OCI-LY1 (cell line): ENCODE measurements around the gene ESF1.

Experiments
- EZH2 ChIP-seq: fragments of 200-600 bp; sonication (generic), shearing (Covaris generic); IDR thresholded peaks from 2 replicates; pipeline ENCODE4 v1.8.0; 2017; ENCODE audit warnings: borderline replicate concordance, mixed run types, mild to moderate bottlenecking, antibody characterized with exemption, low read length, moderate library complexity, mixed read lengths
- TF ChIP-seq, protein P1 (sequence below): fragments of 200-600 bp; sonication (generic), shearing (Covaris generic); IDR thresholded peaks from 2 replicates; pipeline ENCODE4 v1.5.1; 2017; ENCODE audit warnings: mild to moderate bottlenecking, antibody characterized with exemption, low read length, moderate library complexity, mixed read lengths

DNA sequence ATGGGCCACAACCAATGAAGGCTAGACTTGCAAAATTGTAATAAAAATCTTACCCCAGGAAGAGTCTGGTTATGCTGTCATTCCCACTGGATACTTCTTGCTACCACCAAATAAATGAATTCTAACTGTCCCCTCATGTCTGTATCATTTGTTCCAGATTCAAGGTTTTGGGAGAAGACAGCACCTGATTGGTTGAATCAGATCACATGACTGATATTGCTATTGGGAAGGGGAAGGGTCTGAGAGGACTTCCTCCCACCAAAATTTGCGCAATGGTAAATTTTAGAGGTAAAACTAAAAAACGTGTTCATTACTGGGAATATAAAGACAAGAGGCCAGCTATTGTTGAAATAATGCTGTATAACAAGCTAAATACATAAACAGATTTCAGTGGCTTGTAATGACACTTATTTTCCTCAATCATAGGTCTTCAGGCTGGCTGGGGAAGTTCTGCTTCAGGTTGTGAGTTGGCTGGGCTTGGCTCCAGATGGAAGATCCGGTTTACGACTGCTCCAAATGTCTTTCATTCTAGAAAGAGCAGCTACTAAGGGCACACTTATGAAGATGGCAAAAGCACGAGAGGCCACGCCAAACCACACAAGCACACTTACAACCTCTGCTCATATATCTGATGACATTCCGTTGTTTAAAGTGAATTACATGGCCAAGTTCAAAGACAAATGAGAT, 118.9 kb downstream of the ESF1 start:
- TF ChIP-seq, protein P1, sequence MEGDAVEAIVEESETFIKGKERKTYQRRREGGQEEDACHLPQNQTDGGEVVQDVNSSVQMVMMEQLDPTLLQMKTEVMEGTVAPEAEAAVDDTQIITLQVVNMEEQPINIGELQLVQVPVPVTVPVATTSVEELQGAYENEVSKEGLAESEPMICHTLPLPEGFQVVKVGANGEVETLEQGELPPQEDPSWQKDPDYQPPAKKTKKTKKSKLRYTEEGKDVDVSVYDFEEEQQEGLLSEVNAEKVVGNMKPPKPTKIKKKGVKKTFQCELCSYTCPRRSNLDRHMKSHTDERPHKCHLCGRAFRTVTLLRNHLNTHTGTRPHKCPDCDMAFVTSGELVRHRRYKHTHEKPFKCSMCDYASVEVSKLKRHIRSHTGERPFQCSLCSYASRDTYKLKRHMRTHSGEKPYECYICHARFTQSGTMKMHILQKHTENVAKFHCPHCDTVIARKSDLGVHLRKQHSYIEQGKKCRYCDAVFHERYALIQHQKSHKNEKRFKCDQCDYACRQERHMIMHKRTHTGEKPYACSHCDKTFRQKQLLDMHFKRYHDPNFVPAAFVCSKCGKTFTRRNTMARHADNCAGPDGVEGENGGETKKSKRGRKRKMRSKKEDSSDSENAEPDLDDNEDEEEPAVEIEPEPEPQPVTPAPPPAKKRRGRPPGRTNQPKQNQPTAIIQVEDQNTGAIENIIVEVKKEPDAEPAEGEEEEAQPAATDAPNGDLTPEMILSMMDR: no peak
- no peak for TF ChIP-seq EZH2
